Epithelial cell of proximal tubule (primary cell): ENCODE results near the gene SLC2A4RG. TPM values are rescaled to one million over a fixed set of nuclear protein-coding genes. Genes with fewer than 3 reads are reported as not detected.
A peak's percentile ranks its signal among the peaks of the same experiment; 100 is the strongest.

Source experiments
- DNase-seq: peaks from one replicate; pipeline ENCODE4 v3.0.0-alpha.2; 2011; ENCODE audit warnings: low read depth
- H3K4me3 ChIP-seq: 2 replicates; pipeline ENCODE4 v1.5.1; 2011; ENCODE audit warnings: low read depth, mild to moderate bottlenecking, low read length
- CTCF ChIP-seq: conservative IDR thresholded peaks from 2 replicates; pipeline ENCODE4 v1.5.1; 2012; ENCODE audit warnings: low read depth, mild to moderate bottlenecking, low read length
- total RNA-seq: library from RNA; depleted of rRNA; stranded (reverse); fragments of >200 nt; gene quantifications from 2 replicates; pipeline ENCODE4 v1.2.3, GENCODE V29; 2015

The SLC2A4RG gene
- 91.5 and 91.9 TPM in 2 replicates for total RNA-seq

- H3K4me3 ChIP-seq, result peak within 1 kb of the TSS; percentile 68
- no peak for DNase-seq
- no peak for TF ChIP-seq CTCF
Measured at GRCh38 chr20:63739130-63740069, at the start of gene SLC2A4RG. SLC2A4RG (plus strand) TSS chr20:63739776; CDS start chr20:63739913, 137 bp downstream.

- H3K4me3 ChIP-seq, result no peak overlapping the region
- no peak for DNase-seq
- TF ChIP-seq CTCF, result no peak
Measured at GRCh38 chr20:63690003-63690897, 49.3 kb upstream of the SLC2A4RG start.

GRCh38 chr20:63690898-63691710 is 48.5 kb upstream of the SLC2A4RG start:
- H3K4me3 ChIP-seq, result no peak overlapping the region
- DNase-seq, result no peak
- TF ChIP-seq CTCF, result no peak

- DNase-seq, result no peak
- no peak for TF ChIP-seq CTCF
- H3K4me3 ChIP-seq, result no peak overlapping the region
Measured at GRCh38 chr20:63691711-63692435, 47.7 kb upstream of the SLC2A4RG start.

- no peak for TF ChIP-seq CTCF
- no peak overlapping the region for H3K4me3 ChIP-seq
- DNase-seq, result no peak
Measured at GRCh38 chr20:63692436-63693082, 47.0 kb upstream of the SLC2A4RG start.
